Spleen (tissue), 11 donors: ENCODE data around the gene MPDU1. TPM values are rescaled to one million over a fixed set of nuclear protein-coding genes. Genes with fewer than 3 reads are reported as not detected.

Experiments
- DNase-seq: peaks from one replicate; pipeline ENCODE4 v3.0.0-alpha.2; 2020
- H3K27ac ChIP-seq, 8 donors: fragments of 200-600 bp; sonication (generic) in 7 of 8; 1 replicate in 4 of 8; 2 replicates in 4 of 8; pipeline versions ENCODE4 v1.5.0 to v1.8.0; 2016 to 2021; ENCODE audit warnings: inconsistent platforms in 4 of 8, mild to moderate bottlenecking in 4 of 8, moderate library complexity in 1 of 8
- H3K27me3 ChIP-seq, 7 donors: fragments of 200-600 bp; sonication (generic) in 6 of 7; replicated peaks in 1 of 7; 1 replicate in 4 of 7; 2 replicates in 3 of 7; pipeline versions ENCODE4 v1.5.0 to v1.8.0; 2016 to 2021; ENCODE audit warnings: inconsistent platforms in 3 of 7, mild to moderate bottlenecking in 1 of 7
- H3K36me3 ChIP-seq, 6 donors: fragments of 200-600 bp; sonication (generic) in 5 of 6; 1 replicate in 4 of 6; 2 replicates in 2 of 6; pipeline versions ENCODE4 v1.5.0 to v1.8.0; 2016 to 2021; ENCODE audit warnings: inconsistent platforms in 2 of 6
- H3K4me1 ChIP-seq, 6 donors: fragments of 200-600 bp; sonication (generic) in 5 of 6; 1 replicate in 3 of 6; 2 replicates in 3 of 6; pipeline versions ENCODE4 v1.5.0 to v1.8.0; 2016 to 2021; ENCODE audit warnings: inconsistent platforms in 3 of 6
- H3K4me3 ChIP-seq, 8 donors: fragments of 200-600 bp; sonication (generic) in 7 of 8; 1 replicate in 4 of 8; 2 replicates in 4 of 8; pipeline versions ENCODE4 v1.5.0 to v1.8.0; 2016 to 2021; ENCODE audit warnings: inconsistent platforms in 4 of 8, mild to moderate bottlenecking in 4 of 8, moderate library complexity in 2 of 8
- H3K9me3 ChIP-seq, 8 donors: fragments of 200-600 bp; sonication (generic) in 7 of 8; 1 replicate in 4 of 8; 2 replicates in 4 of 8; pipeline versions ENCODE4 v1.5.0 to v1.8.0; 2016 to 2021; ENCODE audit warnings: inconsistent platforms in 4 of 8
- POLR2A ChIP-seq, 3 donors: fragments of 450-650 bp; IDR thresholded peaks; one replicate each; pipeline ENCODE4 v1.5.1; 2017; ENCODE audit warnings: antibody characterized with exemption in 3 of 3, mild to moderate bottlenecking in 1 of 3
- POLR2AphosphoS5 ChIP-seq, 3 donors: sonication (generic); formaldehyde crosslinking; IDR thresholded peaks; one replicate each; pipeline ENCODE4 v1.5.1; 2017; ENCODE audit warnings: antibody characterized with exemption in 3 of 3
- WGBS, 5 donors: extraction: QIAGEN DNeasy Blood & Tissue Kit in 3 of 5; methylation state at CpG; one replicate each; pipeline versions ENCODE4 v1.1.5 to v1.1.7; 2013 to 2018; 5-methylcytosine and 5-hydroxymethylcytosine counted together
- intact Hi-C: fragments of 100-400 bp; cut with DNase I; formaldehyde crosslinking; loops from one replicate; pipeline ENCODE4 v1.15.0; 2023; ENCODE audit warnings: low total_unique reads
- polyA plus RNA-seq, 3 donors: library from polyadenylated mRNA; stranded (reverse); fragments of 200-250 nt; gene quantifications; one replicate each; pipeline ENCODE4 v1.2.1, GENCODE V29; 2013
- small RNA-seq, 4 donors: library from RNA; depleted of rRNA; stranded (forward); fragments of <200 nt; gene quantifications; one replicate each; pipeline ENCODE3, GENCODE V24; 2016
- total RNA-seq, 7 donors: library from RNA; depleted of rRNA in 3 of 7; stranded (reverse); fragments of >200 nt in 3 of 7; fragmentation: NEBNext Ultra II Directional in 4 of 7; extraction: Animal tissue kit (Norgen Biotek cat#: 25700) in 4 of 7; gene quantifications; one replicate each; pipeline versions ENCODE4 v1.1.0 to v1.2.1, GENCODE V29; 2016 to 2021
- TF ChIP-seq, protein P1 (sequence below), 11 experiments: fragments of 200-600 bp in 7 of 11; fragments of 450-650 bp in 4 of 11; sonication (generic) in 4 of 11; IDR thresholded peaks in 8 of 11; conservative IDR thresholded peaks in 3 of 11; 1 replicate in 7 of 11; 2 replicates in 4 of 11; pipeline versions ENCODE4 v1.4.0 to v1.8.0; 2016 to 2021; ENCODE audit warnings: antibody characterized with exemption in 11 of 11, inconsistent platforms in 4 of 11, mild to moderate bottlenecking in 1 of 11
- donor health status: healthy with polysubstance abuse.
- donor health status: DM: no; HTN: no; CAD: no; lungs with moderate emphysema.
- donor health status: DM: no; HTN: no; CAD: no.
- donor health status: Bipolar disorder and iron deficiency.
- donor health status: healthy.
- donor health status: DM: no; HTN: no; CAD: no.
- donor health status: DM: yes; HTN: yes; CAD: no.

Gene MPDU1
- total and polyA plus RNA-seq, 10 donors = 35.5 to 163 (median 55.4) TPM

DNA sequence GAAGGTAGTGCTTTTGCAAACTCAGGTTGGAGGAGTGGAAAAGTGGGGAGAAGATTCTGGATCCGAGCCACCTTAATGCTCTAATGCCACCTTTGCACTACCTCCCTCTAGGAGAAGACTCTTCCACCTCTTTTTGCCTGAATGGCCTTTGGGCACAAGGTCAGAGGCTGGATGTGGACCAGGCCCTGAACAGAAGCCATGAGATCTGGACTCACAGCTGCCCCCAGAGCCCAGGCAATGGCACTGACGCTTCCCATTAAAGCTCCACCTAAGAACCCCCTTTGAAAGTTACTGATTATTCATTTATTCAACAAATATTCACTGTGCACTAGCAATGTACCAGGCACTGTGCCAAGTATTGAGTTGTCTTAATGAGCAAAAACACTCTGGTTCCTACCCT lies 49.4 kb downstream of the MPDU1 start:
- Histone ChIP-seq H3K27me3 (peaks cover 0 to 9% (median 0%) of the 10 kb centered on the region in 7 donors), H3K36me3 (no peaks in the 10 kb centered on the region), H3K4me1 (peaks cover 2 to 10% (median 4%) of the 10 kb centered on the region in 6 donors), H3K4me3 (no peak overlapping the region), H3K9me3 (no peaks in the 10 kb centered on the region), H3K27ac (no peak overlapping the region)
- no peak for DNase-seq
- TF ChIP-seq POLR2AphosphoS5 (IDR thresholded peaks at IDR 0.05) (no peak), POLR2A (IDR thresholded peaks at IDR 0.05) (no peak)
- TF ChIP-seq, protein P1, sequence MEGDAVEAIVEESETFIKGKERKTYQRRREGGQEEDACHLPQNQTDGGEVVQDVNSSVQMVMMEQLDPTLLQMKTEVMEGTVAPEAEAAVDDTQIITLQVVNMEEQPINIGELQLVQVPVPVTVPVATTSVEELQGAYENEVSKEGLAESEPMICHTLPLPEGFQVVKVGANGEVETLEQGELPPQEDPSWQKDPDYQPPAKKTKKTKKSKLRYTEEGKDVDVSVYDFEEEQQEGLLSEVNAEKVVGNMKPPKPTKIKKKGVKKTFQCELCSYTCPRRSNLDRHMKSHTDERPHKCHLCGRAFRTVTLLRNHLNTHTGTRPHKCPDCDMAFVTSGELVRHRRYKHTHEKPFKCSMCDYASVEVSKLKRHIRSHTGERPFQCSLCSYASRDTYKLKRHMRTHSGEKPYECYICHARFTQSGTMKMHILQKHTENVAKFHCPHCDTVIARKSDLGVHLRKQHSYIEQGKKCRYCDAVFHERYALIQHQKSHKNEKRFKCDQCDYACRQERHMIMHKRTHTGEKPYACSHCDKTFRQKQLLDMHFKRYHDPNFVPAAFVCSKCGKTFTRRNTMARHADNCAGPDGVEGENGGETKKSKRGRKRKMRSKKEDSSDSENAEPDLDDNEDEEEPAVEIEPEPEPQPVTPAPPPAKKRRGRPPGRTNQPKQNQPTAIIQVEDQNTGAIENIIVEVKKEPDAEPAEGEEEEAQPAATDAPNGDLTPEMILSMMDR (IDR thresholded peaks at IDR 0.05 in 8 of 11, conservative IDR thresholded peaks at IDR 0.05 in 3 of 11) = no peak
- 76 to 96% (median 88%) methylated on average over 2 of the region's 2 CpGs for WGBS, 5 donors
- intact Hi-C loops = no loop called here

DNA sequence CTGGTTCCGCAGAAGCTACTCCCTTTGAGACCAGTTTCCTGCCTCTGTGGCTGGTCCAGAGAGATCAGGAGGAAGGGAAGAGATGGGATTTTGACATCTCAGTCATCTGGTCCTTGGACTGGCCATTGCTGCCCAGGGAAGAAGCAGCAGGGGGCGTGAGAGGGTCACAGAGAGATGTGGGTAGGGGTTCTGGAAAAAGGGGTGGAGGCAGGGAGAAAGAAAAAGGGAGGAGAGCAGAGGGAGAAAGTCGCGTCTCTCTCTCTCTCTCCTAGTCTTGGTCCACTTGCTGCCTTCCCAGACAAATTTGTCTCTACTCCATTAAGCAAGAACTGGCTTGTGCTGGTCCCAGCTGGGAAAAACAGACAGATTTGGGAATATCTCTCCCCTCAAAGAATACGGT lies 50.7 kb downstream of the MPDU1 start:
- no peaks in the 10 kb centered on the region for H3K36me3 ChIP-seq
- H3K4me3 ChIP-seq = no peak overlapping the region
- no peak for DNase-seq
- peaks cover 0 to 9% (median 0%) of the 10 kb centered on the region in 7 donors for H3K27me3 ChIP-seq
- H3K27ac ChIP-seq = no peak overlapping the region
- intact Hi-C loops = no loop called here
- WGBS, 5 donors = 31 to 60% (median 49%) methylated on average over 5 of the region's 5 CpGs
- TF ChIP-seq POLR2A (IDR thresholded peaks at IDR 0.05) (no peak), POLR2AphosphoS5 (IDR thresholded peaks at IDR 0.05) (no peak)
- TF ChIP-seq, protein P1 (IDR thresholded peaks at IDR 0.05 in 8 of 11, conservative IDR thresholded peaks at IDR 0.05 in 3 of 11) = peak in 8 of 11 experiments; percentile 26 to 61 (median 46)
- no peaks in the 10 kb centered on the region for H3K9me3 ChIP-seq
- H3K4me1 ChIP-seq = peaks cover 0 to 7% (median 0%) of the 10 kb centered on the region in 6 donors

GRCh38 chr17:7636163-7636562 lies 52.5 kb downstream of the MPDU1 start:
- DNase-seq = no peak
- Histone ChIP-seq H3K4me1 (peaks cover 0 to 7% (median 0%) of the 10 kb centered on the region in 6 donors), H3K4me3 (no peak overlapping the region), H3K27ac (no peak overlapping the region), H3K27me3 (peaks cover 0 to 9% (median 0%) of the 10 kb centered on the region in 7 donors), H3K36me3 (no peaks in the 10 kb centered on the region), H3K9me3 (no peaks in the 10 kb centered on the region)
- TF ChIP-seq, protein P1 (IDR thresholded peaks at IDR 0.05 in 8 of 11, conservative IDR thresholded peaks at IDR 0.05 in 3 of 11) = no peak
- TF ChIP-seq POLR2AphosphoS5 (IDR thresholded peaks at IDR 0.05) (no peak), POLR2A (IDR thresholded peaks at IDR 0.05) (no peak)
- intact Hi-C loops = no loop called here
- WGBS, 5 donors = 69 to 83% (median 73%) methylated on average over 5 of the region's 5 CpGs

Small RNA genes lying within 50 kb of the gene (small RNA-seq; reads per million reads assigned to genes)
- gene CD68 = 0 to 0.07 (median 0) reads per million in 4 donors
- 0 reads per million in 4 donors for gene RF00019
- gene SNORA48 = 0 reads per million in 4 donors
- 0 reads per million in 4 donors for gene SNORD10

Other genes with a start within 250 kb of the MPDU1 start
- 100 to 1,000 TPM; 118 to 312 (median 208) TPM for gene ACAP1, start 247.3 kb upstream of the MPDU1 start, total RNA-seq
- gene ACAP1, start 247.3 kb upstream of the MPDU1 start, polyA plus RNA-seq = 100 to 1,000 TPM; 126 to 266 (median 245) TPM
- 10 to 100 TPM in 1 of 7 donors, 1 to 10 TPM in 6; 7.7 to 10.0 (median 9.1) TPM for gene KCTD11, start 231.7 kb upstream of the MPDU1 start, total RNA-seq
- gene KCTD11, start 231.7 kb upstream of the MPDU1 start, polyA plus RNA-seq = 10 to 100 TPM in 1 of 3 donors, 1 to 10 TPM in 2; 5.4 to 12.0 (median 6.0) TPM
- not detected for gene TMEM95, start 228.7 kb upstream of the MPDU1 start, total RNA-seq
- not detected for gene TMEM95, start 228.7 kb upstream of the MPDU1 start, polyA plus RNA-seq
- 10 to 100 TPM in 1 of 7 donors, 1 to 10 TPM in 6; 4.2 to 16.2 (median 6.4) TPM for gene TNK1, start 202.8 kb upstream of the MPDU1 start, total RNA-seq
- 1 to 10 TPM; 6.6 to 8.7 (median 8.3) TPM for gene TNK1, start 202.8 kb upstream of the MPDU1 start, polyA plus RNA-seq
- gene PLSCR3, start 189.3 kb upstream of the MPDU1 start, total RNA-seq = 10 to 100 TPM; 34.1 to 63.2 (median 51.1) TPM
- 10 to 100 TPM; 31.3 to 45.9 (median 33.3) TPM for gene PLSCR3, start 189.3 kb upstream of the MPDU1 start, polyA plus RNA-seq
- 10 to 100 TPM; 39.1 to 82.5 (median 50.3) TPM for gene TMEM256, start 179.8 kb upstream of the MPDU1 start, total RNA-seq
- 100 to 1,000 TPM; 175 to 193 (median 179) TPM for gene TMEM256, start 179.8 kb upstream of the MPDU1 start, polyA plus RNA-seq
- gene NLGN2, start 176.0 kb upstream of the MPDU1 start, total RNA-seq = 10 to 100 TPM in 6 of 7 donors, 1 to 10 TPM in 1; 8.7 to 23.0 (median 13.0) TPM
- 1 to 10 TPM; 2.2 to 6.5 (median 4.3) TPM for gene NLGN2, start 176.0 kb upstream of the MPDU1 start, polyA plus RNA-seq
- gene SPEM1, start 163.5 kb upstream of the MPDU1 start, total RNA-seq = not detected
- not detected for gene SPEM1, start 163.5 kb upstream of the MPDU1 start, polyA plus RNA-seq
- gene SPEM2, start 158.2 kb upstream of the MPDU1 start, total RNA-seq = not detected
- not detected for gene SPEM2, start 158.2 kb upstream of the MPDU1 start, polyA plus RNA-seq
- gene SPEM3, start 155.0 kb upstream of the MPDU1 start, total RNA-seq = not detected
- gene SPEM3, start 155.0 kb upstream of the MPDU1 start, polyA plus RNA-seq = not detected
- 10 to 100 TPM in 5 of 7 donors, 1 to 10 TPM in 2; 7.1 to 17.4 (median 10.9) TPM for gene TMEM102, start 148.4 kb upstream of the MPDU1 start, total RNA-seq
- 1 to 10 TPM; 4.7 to 9.8 (median 7.8) TPM for gene TMEM102, start 148.4 kb upstream of the MPDU1 start, polyA plus RNA-seq
- 1 to 10 TPM; 1.0 to 5.5 (median 3.2) TPM for gene FGF11, start 144.3 kb upstream of the MPDU1 start, total RNA-seq
- gene FGF11, start 144.3 kb upstream of the MPDU1 start, polyA plus RNA-seq = 1 to 10 TPM; 1.5 to 3.5 (median 2.0) TPM
- 10 to 100 TPM in 5 of 7 donors, 1 to 10 TPM in 2; 7.3 to 12.9 (median 11.4) TPM for gene CHRNB1, start 138.8 kb upstream of the MPDU1 start, total RNA-seq
- 10 to 100 TPM in 2 of 3 donors, 1 to 10 TPM in 1; 7.3 to 12.4 (median 11.1) TPM for gene CHRNB1, start 138.8 kb upstream of the MPDU1 start, polyA plus RNA-seq
- gene ZBTB4, start 104.2 kb upstream of the MPDU1 start, total RNA-seq = 10 to 100 TPM; 38.7 to 68.8 (median 46.5) TPM
- gene ZBTB4, start 104.2 kb upstream of the MPDU1 start, polyA plus RNA-seq = 10 to 100 TPM; 10.5 to 23.7 (median 12.3) TPM
- gene SLC35G6, start 102.4 kb upstream of the MPDU1 start, total RNA-seq = not detected
- under 1 TPM in 1 of 3 donors, not detected in 2; 0.13 TPM for gene SLC35G6, start 102.4 kb upstream of the MPDU1 start, polyA plus RNA-seq
- 100 to 1,000 TPM; 108 to 196 (median 173) TPM for gene POLR2A, start 99.5 kb upstream of the MPDU1 start, total RNA-seq
- gene POLR2A, start 99.5 kb upstream of the MPDU1 start, polyA plus RNA-seq = 10 to 100 TPM in 1 of 3 donors, 1 to 10 TPM in 2; 8.2 to 26.0 (median 8.8) TPM
- gene TNFSF12, start 34.8 kb upstream of the MPDU1 start, total RNA-seq = 10 to 100 TPM; 37.4 to 64.6 (median 60.5) TPM
- 10 to 100 TPM; 46.5 to 65.0 (median 49.3) TPM for gene TNFSF12, start 34.8 kb upstream of the MPDU1 start, polyA plus RNA-seq
- 10 to 100 TPM; 14.5 to 54.0 (median 31.6) TPM for gene TNFSF13, start 25.1 kb upstream of the MPDU1 start, total RNA-seq
- gene TNFSF13, start 25.1 kb upstream of the MPDU1 start, polyA plus RNA-seq = 10 to 100 TPM; 19.9 to 23.4 (median 20.5) TPM
- gene SENP3, start 21.9 kb upstream of the MPDU1 start, total RNA-seq = 10 to 100 TPM; 36.3 to 71.7 (median 42.9) TPM
- 10 to 100 TPM; 43.1 to 52.7 (median 45.6) TPM for gene SENP3, start 21.9 kb upstream of the MPDU1 start, polyA plus RNA-seq
- 100 to 1,000 TPM; 177 to 387 (median 271) TPM for gene CD68, start 4.2 kb upstream of the MPDU1 start, total RNA-seq
- 100 to 1,000 TPM in 1 of 3 donors, 10 to 100 TPM in 2; 52.5 to 236 (median 86.1) TPM for gene CD68, start 4.2 kb upstream of the MPDU1 start, polyA plus RNA-seq
- gene SOX15, start 6.2 kb downstream of the MPDU1 start, total RNA-seq = 1 to 10 TPM in 1 of 7 donors, under 1 TPM in 2, not detected in 4; 0.41 to 1.7 (median 0.64) TPM
- gene SOX15, start 6.2 kb downstream of the MPDU1 start, polyA plus RNA-seq = under 1 TPM; 0.20 to 0.44 (median 0.32) TPM
- 10 to 100 TPM; 17.7 to 29.3 (median 26.7) TPM for gene FXR2, start 31.0 kb downstream of the MPDU1 start, total RNA-seq
- gene FXR2, start 31.0 kb downstream of the MPDU1 start, polyA plus RNA-seq = 10 to 100 TPM; 18.9 to 26.9 (median 20.4) TPM
- gene SAT2, start 44.0 kb downstream of the MPDU1 start, total RNA-seq = 10 to 100 TPM; 65.1 to 98.6 (median 80.6) TPM
- 100 to 1,000 TPM; 116 to 229 (median 191) TPM for gene SAT2, start 44.0 kb downstream of the MPDU1 start, polyA plus RNA-seq
- 1 to 10 TPM in 2 of 7 donors, under 1 TPM in 3, not detected in 2; 0.49 to 1.9 (median 0.70) TPM for gene SHBG, start 46.3 kb downstream of the MPDU1 start, total RNA-seq
- under 1 TPM; 0.27 to 0.35 (median 0.28) TPM for gene SHBG, start 46.3 kb downstream of the MPDU1 start, polyA plus RNA-seq
- 10 to 100 TPM in 1 of 7 donors, 1 to 10 TPM in 6; 3.8 to 10.1 (median 5.1) TPM for gene ATP1B2, start 67.1 kb downstream of the MPDU1 start, total RNA-seq
- gene ATP1B2, start 67.1 kb downstream of the MPDU1 start, polyA plus RNA-seq = under 1 TPM; 0.26 to 0.56 (median 0.54) TPM
- 10 to 100 TPM; 37.0 to 83.9 (median 58.5) TPM for gene TP53, start 103.6 kb downstream of the MPDU1 start, total RNA-seq
- gene TP53, start 103.6 kb downstream of the MPDU1 start, polyA plus RNA-seq = 10 to 100 TPM; 33.6 to 48.1 (median 40.1) TPM
- gene WRAP53, start 104.6 kb downstream of the MPDU1 start, total RNA-seq = 10 to 100 TPM in 1 of 7 donors, 1 to 10 TPM in 6; 8.5 to 10.6 (median 9.5) TPM
- gene WRAP53, start 104.6 kb downstream of the MPDU1 start, polyA plus RNA-seq = 10 to 100 TPM; 13.3 to 21.8 (median 16.4) TPM
- gene EFNB3, start 121.3 kb downstream of the MPDU1 start, total RNA-seq = under 1 TPM in 6 of 7 donors, not detected in 1; 0.17 to 0.60 (median 0.29) TPM
- gene EFNB3, start 121.3 kb downstream of the MPDU1 start, polyA plus RNA-seq = under 1 TPM; 0.04 to 0.11 (median 0.06) TPM
- 1 to 10 TPM in 1 of 7 donors, under 1 TPM in 5, not detected in 1; 0.13 to 1.1 (median 0.23) TPM for gene DNAH2, start 133.9 kb downstream of the MPDU1 start, total RNA-seq
- under 1 TPM; 0.02 to 0.03 (median 0.02) TPM for gene DNAH2, start 133.9 kb downstream of the MPDU1 start, polyA plus RNA-seq